Heart left ventricle (tissue), 13 donors: ENCODE data around the gene SETSIP.
"Not testable (repeated sequence)": the region's sequence is repeated elsewhere in the genome, so short reads cannot be mapped to it uniquely, and the experiment has no call there.

ENCODE experiments used
- POLR2A ChIP-seq, 2 donors: fragments of 450-650 bp; IDR thresholded peaks; one replicate each; pipeline ENCODE4 v1.6.1; 2017; ENCODE audit warnings: antibody characterized with exemption in 2 of 2, mild to moderate bottlenecking in 2 of 2, moderate library complexity in 2 of 2
- TF ChIP-seq, protein P1 (sequence below), 12 donors: fragments of 200-600 bp; sonication (generic) in 4 of 12; IDR thresholded peaks; one replicate each; pipeline versions ENCODE4 v1.5.0 to v1.8.0; 2018 to 2022; ENCODE audit warnings: antibody characterized with exemption in 12 of 12, mild to moderate bottlenecking in 5 of 12
- donor health status: ischemic (EF 13 %, LVEDD 7.1; RV severe dilation, severe dysfunction).
- donor health status: DM: no; HTN: yes; CAD: no.
- donor health status: DM: no; HTN: no; CAD: no.
- donor health status: ischemic (EF 25% LVEDD 6.9; RV normal size, moderate dysfunction).
- donor health status: ischemic (EF 25% LVEDD 5.7; RV mildly dilated, moderate dysfunction).
- donor health status: ischemic (EF 35%, LVEDD 5.7; RV mildly dilated, moderate dysfunction).
- donor health status: nonischemic (EF 11% LVEDD 7.7; RV severe dilation, severe dysfunction).
- donor health status: DM: yes; HTN: yes; CAD: no.
- donor health status: PGD.
- donor health status: ischemic (EF 29% LVEDD 5.4; RV normal size, mild dysfunction).
- donor health status: nonischemic (EF 23%, LVEDD 6.1; RV moderate dilation, normal function).

DNA sequence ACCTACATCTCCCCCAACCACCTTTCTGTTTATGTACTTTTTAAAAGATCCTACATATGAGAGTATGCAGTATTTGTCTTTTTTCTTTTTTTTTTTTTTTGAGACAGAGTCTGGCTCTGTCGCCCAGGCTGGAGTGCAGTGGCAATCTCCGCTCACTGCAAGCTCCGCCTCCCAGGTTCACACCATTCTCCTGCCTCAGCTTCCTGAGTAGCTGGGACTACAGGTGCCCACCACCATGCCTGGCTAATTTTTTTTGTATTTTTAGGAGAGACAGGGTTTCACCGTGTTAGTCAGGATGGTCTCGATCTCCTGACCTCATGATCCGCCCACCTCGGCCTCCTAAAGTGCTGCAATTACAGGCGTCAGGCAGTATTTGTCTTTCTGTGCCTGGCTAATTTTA, 2.9 kb upstream of the SETSIP start:
- TF ChIP-seq, protein P1, sequence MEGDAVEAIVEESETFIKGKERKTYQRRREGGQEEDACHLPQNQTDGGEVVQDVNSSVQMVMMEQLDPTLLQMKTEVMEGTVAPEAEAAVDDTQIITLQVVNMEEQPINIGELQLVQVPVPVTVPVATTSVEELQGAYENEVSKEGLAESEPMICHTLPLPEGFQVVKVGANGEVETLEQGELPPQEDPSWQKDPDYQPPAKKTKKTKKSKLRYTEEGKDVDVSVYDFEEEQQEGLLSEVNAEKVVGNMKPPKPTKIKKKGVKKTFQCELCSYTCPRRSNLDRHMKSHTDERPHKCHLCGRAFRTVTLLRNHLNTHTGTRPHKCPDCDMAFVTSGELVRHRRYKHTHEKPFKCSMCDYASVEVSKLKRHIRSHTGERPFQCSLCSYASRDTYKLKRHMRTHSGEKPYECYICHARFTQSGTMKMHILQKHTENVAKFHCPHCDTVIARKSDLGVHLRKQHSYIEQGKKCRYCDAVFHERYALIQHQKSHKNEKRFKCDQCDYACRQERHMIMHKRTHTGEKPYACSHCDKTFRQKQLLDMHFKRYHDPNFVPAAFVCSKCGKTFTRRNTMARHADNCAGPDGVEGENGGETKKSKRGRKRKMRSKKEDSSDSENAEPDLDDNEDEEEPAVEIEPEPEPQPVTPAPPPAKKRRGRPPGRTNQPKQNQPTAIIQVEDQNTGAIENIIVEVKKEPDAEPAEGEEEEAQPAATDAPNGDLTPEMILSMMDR (IDR thresholded peaks at IDR 0.05), result not testable (repeated sequence)
- TF ChIP-seq POLR2A (IDR thresholded peaks at IDR 0.05), result not testable (repeated sequence)
